ENCODE results near the gene TFPT. TPM values are rescaled to one million over a fixed set of nuclear protein-coding genes. Genes with fewer than 3 reads are reported as not detected.

TFPT gene
- total and polyA plus RNA-seq, 2 donors from 2014 or later = 19.2 to 31.6 TPM

GRCh38 chr19:54073829-54074228, 41.6 kb downstream of the TFPT start:
- Histone ChIP-seq H3K27ac (ENCODE audit: low read depth in 2 of 2, low read length in 2 of 2) (no peak overlapping the region), H3K27me3 (ENCODE audit: control insufficient read depth, insufficient read depth, low read length) (no peaks in the 10 kb centered on the region), H3K4me3 (ENCODE audit: low read length in 3 of 3) (no peak overlapping the region), H3K9ac (ENCODE audit: low read length in 3 of 3) (no peak overlapping the region), H3K36me3 (ENCODE audit: control insufficient read depth in 2 of 3, insufficient read depth in 3 of 3, low read length in 3 of 3) (no peaks in the 10 kb centered on the region), H3K9me3 (ENCODE audit: control insufficient read depth in 2 of 3, insufficient read depth in 1 of 3, low read length in 3 of 3) (peaks cover 0 to 10% (median 0%) of the 10 kb centered on the region in 3 donors), H3K4me1 (ENCODE audit: control insufficient read depth in 2 of 3, insufficient read depth in 2 of 3, low read depth in 1 of 3, low read length in 3 of 3) (no peaks in the 10 kb centered on the region)
- intact Hi-C loops (cut with DNase I) = no loop called here
- no peak for FAIRE-seq
- peak in 1 of 5 donors; percentile 28 for DNase-seq
- no peak for TF ChIP-seq CTCF (IDR thresholded peaks at IDR 0.05; ENCODE audit: borderline replicate concordance, extremely low read depth, insufficient read depth)

GRCh38 chr19:54069470-54069869, 46.0 kb downstream of the TFPT start:
- FAIRE-seq = no peak
- intact Hi-C loops (cut with DNase I) = no loop called here
- no peak for DNase-seq
- Histone ChIP-seq H3K4me1 (ENCODE audit: control insufficient read depth in 2 of 3, insufficient read depth in 2 of 3, low read depth in 1 of 3, low read length in 3 of 3) (no peaks in the 10 kb centered on the region), H3K36me3 (ENCODE audit: control insufficient read depth in 2 of 3, insufficient read depth in 3 of 3, low read length in 3 of 3) (no peaks in the 10 kb centered on the region), H3K4me3 (ENCODE audit: low read length in 3 of 3) (no peak overlapping the region), H3K9me3 (ENCODE audit: control insufficient read depth in 2 of 3, insufficient read depth in 1 of 3, low read length in 3 of 3) (peaks cover 0 to 10% (median 0%) of the 10 kb centered on the region in 3 donors), H3K27ac (ENCODE audit: low read depth in 2 of 2, low read length in 2 of 2) (no peak overlapping the region), H3K9ac (ENCODE audit: low read length in 3 of 3) (no peak overlapping the region), H3K27me3 (ENCODE audit: control insufficient read depth, insufficient read depth, low read length) (no peaks in the 10 kb centered on the region)
- TF ChIP-seq CTCF (IDR thresholded peaks at IDR 0.05; ENCODE audit: borderline replicate concordance, extremely low read depth, insufficient read depth) = no peak

- H3K9me3 ChIP-seq (ENCODE audit: control insufficient read depth in 2 of 3, insufficient read depth in 1 of 3, low read length in 3 of 3) = no peaks in the 10 kb centered on the region
- no peak within 1 kb of the TSS for H3K27ac ChIP-seq (ENCODE audit: low read depth in 2 of 2, low read length in 2 of 2)
- H3K9ac ChIP-seq (ENCODE audit: low read length in 3 of 3) = no peak within 1 kb of the TSS
- H3K36me3 ChIP-seq (ENCODE audit: control insufficient read depth in 2 of 3, insufficient read depth in 3 of 3, low read length in 3 of 3) = no peaks in the 10 kb centered on the region
- peak in 1 of 5 donors; percentile 22 for DNase-seq
- intact Hi-C loops (cut with DNase I) = no loop called here
- no peak for FAIRE-seq
- no peaks in the 10 kb centered on the region for H3K27me3 ChIP-seq (ENCODE audit: control insufficient read depth, insufficient read depth, low read length)
- no peaks in the 10 kb centered on the region for H3K4me1 ChIP-seq (ENCODE audit: control insufficient read depth in 2 of 3, insufficient read depth in 2 of 3, low read depth in 1 of 3, low read length in 3 of 3)
- H3K4me3 ChIP-seq (ENCODE audit: low read length in 3 of 3) = no peak within 1 kb of the TSS
- no peak for TF ChIP-seq CTCF (IDR thresholded peaks at IDR 0.05; ENCODE audit: borderline replicate concordance, extremely low read depth, insufficient read depth)
Observed at GRCh38 chr19:54063350-54064116, 51.9 kb downstream of the TFPT start, which contains the start of gene VSTM1. VSTM1 (minus strand) TSS chr19:54063897; CDS start chr19:54063777, 120 bp downstream.

Measured in kidney (tissue), 14 donors.